ENCODE measurements around the gene ATG4B. TPM values are rescaled to one million over a fixed set of nuclear protein-coding genes. Genes with fewer than 3 reads are reported as not detected.

Gene ATG4B
- total RNA-seq, 4 donors from 2014 or later, result 39.1 to 76.0 (median 55.3) TPM

DNA sequence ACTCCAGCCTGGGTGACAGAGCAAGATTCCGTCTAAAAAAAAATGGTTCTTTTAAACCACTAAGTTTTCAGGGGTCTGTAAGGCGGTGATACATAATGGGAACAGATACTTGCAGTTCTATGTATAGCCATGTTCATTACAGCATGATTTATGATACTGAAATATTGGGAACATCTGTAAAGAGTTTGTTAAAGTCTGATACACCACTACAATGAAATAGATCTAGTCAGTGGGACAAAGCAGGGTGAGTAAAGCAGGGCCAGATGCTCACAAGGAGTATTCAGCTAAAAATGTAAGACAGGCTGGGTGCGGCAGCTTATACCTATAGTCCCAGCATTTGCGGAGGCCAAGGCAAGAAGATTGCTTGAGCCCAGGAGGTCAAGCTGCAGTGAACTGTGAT is 58.2 kb downstream of the ATG4B start:
- Histone ChIP-seq H3K4me1 (peaks cover under 1 to 5% (median 4%) of the 10 kb centered on the region in 4 donors), H3K4me3 (no peak overlapping the region), H3K27me3 (no peaks in the 10 kb centered on the region), H3K9me3 (no peaks in the 10 kb centered on the region), H3K36me3 (peaks cover 7 to 46% (median 38%) of the 10 kb centered on the region in 4 donors), H3K27ac (replicated peaks in 1 of 4) (no peak overlapping the region)
- DNase-seq (ENCODE audit: extremely low spot score), result no peak
- TF ChIP-seq POLR2AphosphoS5 (IDR thresholded peaks at IDR 0.05) (no peak), EP300 (IDR thresholded peaks at IDR 0.05) (no peak), POLR2A (IDR thresholded peaks at IDR 0.05; ENCODE audit: low read depth) (no peak)
- TF ChIP-seq, protein P1, sequence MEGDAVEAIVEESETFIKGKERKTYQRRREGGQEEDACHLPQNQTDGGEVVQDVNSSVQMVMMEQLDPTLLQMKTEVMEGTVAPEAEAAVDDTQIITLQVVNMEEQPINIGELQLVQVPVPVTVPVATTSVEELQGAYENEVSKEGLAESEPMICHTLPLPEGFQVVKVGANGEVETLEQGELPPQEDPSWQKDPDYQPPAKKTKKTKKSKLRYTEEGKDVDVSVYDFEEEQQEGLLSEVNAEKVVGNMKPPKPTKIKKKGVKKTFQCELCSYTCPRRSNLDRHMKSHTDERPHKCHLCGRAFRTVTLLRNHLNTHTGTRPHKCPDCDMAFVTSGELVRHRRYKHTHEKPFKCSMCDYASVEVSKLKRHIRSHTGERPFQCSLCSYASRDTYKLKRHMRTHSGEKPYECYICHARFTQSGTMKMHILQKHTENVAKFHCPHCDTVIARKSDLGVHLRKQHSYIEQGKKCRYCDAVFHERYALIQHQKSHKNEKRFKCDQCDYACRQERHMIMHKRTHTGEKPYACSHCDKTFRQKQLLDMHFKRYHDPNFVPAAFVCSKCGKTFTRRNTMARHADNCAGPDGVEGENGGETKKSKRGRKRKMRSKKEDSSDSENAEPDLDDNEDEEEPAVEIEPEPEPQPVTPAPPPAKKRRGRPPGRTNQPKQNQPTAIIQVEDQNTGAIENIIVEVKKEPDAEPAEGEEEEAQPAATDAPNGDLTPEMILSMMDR (IDR thresholded peaks at IDR 0.05), result no peak
- intact Hi-C loops (cut with DNase I), result no loop called here
- 92% methylated on average over 4 of the region's 4 CpGs for WGBS

DNA sequence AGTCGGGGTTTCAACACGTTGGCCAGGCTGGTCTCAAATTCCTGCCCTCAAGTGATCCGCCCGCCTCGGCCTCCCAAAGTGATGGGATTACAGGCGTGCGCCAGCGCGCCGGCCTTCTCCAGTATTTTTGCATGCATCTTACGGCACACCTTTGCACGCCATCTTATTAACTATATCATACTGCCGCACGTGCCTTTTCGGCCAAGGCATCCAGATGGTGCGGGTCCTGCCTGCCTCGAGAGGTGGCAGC is 63.6 kb downstream of the ATG4B start:
- Histone ChIP-seq H3K9me3 (no peaks in the 10 kb centered on the region), H3K4me3 (peak overlapping the region; percentile 70 to 91 (median 84)), H3K4me1 (peaks cover 15 to 28% (median 28%) of the 10 kb centered on the region in 4 donors), H3K36me3 (peaks cover 9 to 23% (median 16%) of the 10 kb centered on the region in 4 donors), H3K27ac (replicated peaks in 1 of 4) (peak overlapping the region; percentile 87 to 99 (median 94)), H3K27me3 (no peaks in the 10 kb centered on the region)
- no peak for DNase-seq (ENCODE audit: extremely low spot score)
- intact Hi-C loops (cut with DNase I), result loop anchor here (10.0 kb wide), 1 partner anchor 346 kb away; the partner anchor contains the start of gene FARP2
- TF ChIP-seq, protein P1 (IDR thresholded peaks at IDR 0.05), result peak in 2 of 3 experiments; percentile 52 to 56
- no peak for TF ChIP-seq EP300 (IDR thresholded peaks at IDR 0.05)
- no peak for TF ChIP-seq POLR2A (IDR thresholded peaks at IDR 0.05; ENCODE audit: low read depth)
- no CpG with 5 or more reads among the region's 17 CpGs for WGBS

DNA sequence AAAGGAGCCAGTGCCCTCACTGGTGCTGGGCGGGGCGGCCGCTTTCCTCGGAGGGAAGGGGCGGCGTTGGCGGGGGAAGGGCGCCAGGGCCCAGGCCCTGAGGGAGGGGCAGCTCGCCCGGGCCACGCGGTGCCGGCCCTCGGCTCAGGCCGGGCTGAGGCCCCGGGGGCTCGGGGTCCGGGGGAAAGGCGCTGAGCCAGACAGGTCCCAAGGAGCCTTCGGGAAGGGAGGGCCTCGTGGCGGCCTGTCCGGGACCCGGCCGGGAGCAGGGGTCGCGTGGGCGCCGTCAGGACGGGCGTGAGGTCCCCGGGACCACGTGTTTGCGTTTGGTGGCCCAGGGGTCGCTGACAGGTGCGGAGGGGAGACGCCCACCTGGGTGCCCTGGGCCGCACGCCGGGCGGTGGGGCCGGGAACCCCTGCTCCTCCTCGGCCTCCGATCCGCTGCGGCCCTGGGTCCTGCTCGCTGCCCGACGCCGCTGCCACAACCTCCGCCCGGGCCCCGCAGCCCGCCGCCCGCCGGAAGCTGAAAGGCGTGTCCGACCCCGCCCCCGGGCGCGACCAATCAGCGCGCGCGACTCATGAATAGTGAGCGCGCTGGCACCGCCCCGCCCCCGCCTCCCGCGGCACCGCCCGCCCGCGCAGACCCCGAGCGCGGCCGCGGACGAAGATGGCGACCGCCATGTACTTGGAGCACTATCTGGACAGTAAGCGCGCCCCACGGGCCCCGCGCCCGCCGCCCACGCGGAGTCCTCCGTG is 64.1 kb downstream of the ATG4B start, which contains the start of gene ING5:
ING5 (plus strand) TSS at position 641 of the 756 bp plus-strand sequence; CDS start at position 668, 27 bp downstream.
- Histone ChIP-seq H3K27ac (replicated peaks in 1 of 4) (peak within 1 kb of the TSS; percentile 87 to 99 (median 94)), H3K4me3 (peak within 1 kb of the TSS; percentile 70 to 91 (median 84)), H3K27me3 (no peaks in the 10 kb centered on the region), H3K36me3 (peaks cover 14 to 25% (median 21%) of the 10 kb centered on the region in 4 donors), H3K4me1 (peaks cover 15 to 28% (median 28%) of the 10 kb centered on the region in 4 donors), H3K9me3 (no peaks in the 10 kb centered on the region)
- DNase-seq (ENCODE audit: extremely low spot score), result peak; percentile 98
- 0% methylated on average over 3 of the region's 96 CpGs for WGBS
- intact Hi-C loops (cut with DNase I), result loop anchor here (10.0 kb wide), 1 partner anchor 347 kb away; the partner anchor contains the start of gene FARP2
- TF ChIP-seq, protein P1 (IDR thresholded peaks at IDR 0.05), result no peak
- TF ChIP-seq EP300 (IDR thresholded peaks at IDR 0.05) (no peak), POLR2A (IDR thresholded peaks at IDR 0.05; ENCODE audit: low read depth) (peak; percentile 55), POLR2AphosphoS5 (IDR thresholded peaks at IDR 0.05) (peak; percentile 66 to 85)

DNA sequence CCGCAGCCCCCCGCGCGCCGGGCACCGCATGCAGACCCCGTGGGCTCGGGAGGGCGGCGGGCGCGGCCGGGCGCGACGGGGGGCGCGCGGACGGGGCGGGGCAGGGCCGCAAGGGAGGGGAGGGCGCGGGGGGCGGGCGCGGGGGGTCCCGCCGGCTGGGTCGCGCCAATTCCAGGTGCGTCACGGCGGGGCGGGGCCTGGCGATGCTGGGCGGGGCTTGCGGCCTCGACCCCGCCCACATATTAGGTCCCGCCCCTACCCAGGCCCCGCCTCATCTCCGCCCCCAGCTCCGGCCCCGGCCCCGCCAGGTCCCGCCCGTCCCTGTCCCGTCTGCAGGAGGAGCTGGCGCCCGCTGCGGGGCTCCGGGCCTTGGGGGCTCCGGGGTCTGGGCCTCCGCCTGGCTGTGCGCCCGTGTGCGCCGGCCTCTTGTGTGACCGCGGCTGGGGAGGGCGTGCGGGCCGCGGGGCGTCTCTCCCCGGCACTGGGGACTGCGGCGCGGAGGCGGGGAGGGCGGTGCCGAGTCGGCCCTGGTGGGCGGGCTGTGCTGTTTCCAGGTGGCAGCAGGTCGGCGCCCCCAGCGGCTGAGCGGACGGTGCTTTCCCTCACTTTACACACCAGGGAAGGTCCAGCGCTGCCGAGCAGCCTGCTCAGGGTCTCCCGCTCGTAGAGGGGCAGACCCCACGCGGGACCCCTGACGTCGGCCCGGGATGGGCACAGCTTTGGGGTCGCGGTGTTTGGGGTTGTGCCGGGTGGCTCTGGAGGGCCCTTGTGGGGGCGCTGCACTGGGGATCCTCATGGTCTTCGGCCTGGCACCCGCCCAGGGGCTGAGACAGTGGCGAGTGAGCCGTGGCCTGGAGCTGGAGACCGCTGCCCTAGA is 64.9 kb downstream of the ATG4B start:
- no peaks in the 10 kb centered on the region for H3K27me3 ChIP-seq
- peaks cover 20 to 33% (median 28%) of the 10 kb centered on the region in 4 donors for H3K36me3 ChIP-seq
- DNase-seq (ENCODE audit: extremely low spot score), result peak; percentile 95
- WGBS, result 0% methylated on average over 25 of the region's 98 CpGs
- H3K9me3 ChIP-seq, result no peaks in the 10 kb centered on the region
- H3K27ac ChIP-seq (replicated peaks in 1 of 4), result peak overlapping the region; percentile 87 to 99 (median 94)
- intact Hi-C loops (cut with DNase I), result loop anchor here (10.0 kb wide), 1 partner anchor 348 kb away; the partner anchor contains the start of gene FARP2
- TF ChIP-seq, protein P1 (IDR thresholded peaks at IDR 0.05), result peak; percentile 23 to 32 (median 25)
- TF ChIP-seq EP300 (IDR thresholded peaks at IDR 0.05), result no peak
- no peak for TF ChIP-seq POLR2AphosphoS5 (IDR thresholded peaks at IDR 0.05)
- peak overlapping the region; percentile 70 to 91 (median 84) for H3K4me3 ChIP-seq
- peaks cover 15 to 28% (median 28%) of the 10 kb centered on the region in 4 donors for H3K4me1 ChIP-seq

Data from esophagus muscularis mucosa (tissue), 4 donors.